Upper lobe of left lung (tissue), 6 donors: Measurements from ENCODE around the gene ADAM19. TPM values are rescaled to one million over a fixed set of nuclear protein-coding genes. Genes with fewer than 3 reads are reported as not detected.
A peak's percentile ranks its signal among the peaks of the same experiment; 100 is the strongest.

Source experiments
- ATAC-seq, 2 donors: fragments of 200-7000 bp; cut with Tn5 transposase; one replicate each; pipeline ENCODE4 v1.9.1; 2022; ENCODE audit warnings: mild to moderate bottlenecking in 2 of 2, moderate library complexity in 2 of 2; ENCODE audit not compliant: low FRiP score in 2 of 2
- DNase-seq, 2 donors: peaks; one replicate each; pipeline ENCODE4 v3.0.0-alpha.2; 2019 to 2020
- H3K27ac ChIP-seq, 4 donors: fragments of 200-600 bp; sonication (generic); one replicate each; pipeline ENCODE4 v1.5.1; 2016 to 2019
- H3K27me3 ChIP-seq, 4 donors: fragments of 200-600 bp; sonication (generic); one replicate each; pipeline ENCODE4 v1.5.1; 2017 to 2019
- H3K36me3 ChIP-seq, 4 donors: fragments of 200-600 bp; sonication (generic); one replicate each; pipeline ENCODE4 v1.5.1; 2016 to 2019
- H3K4me1 ChIP-seq, 4 donors: fragments of 200-600 bp; sonication (generic); one replicate each; pipeline ENCODE4 v1.5.1; 2018 to 2019
- H3K4me3 ChIP-seq, 4 donors: fragments of 200-600 bp; sonication (generic); one replicate each; pipeline ENCODE4 v1.5.1; 2017 to 2019; ENCODE audit warnings: mild to moderate bottlenecking in 2 of 4, moderate library complexity in 1 of 4
- H3K9me3 ChIP-seq, 4 donors: fragments of 200-600 bp; sonication (generic); one replicate each; pipeline ENCODE4 v1.5.1; 2018 to 2019
- EP300 ChIP-seq, 4 donors: sonication (generic); formaldehyde crosslinking; IDR thresholded peaks; one replicate each; pipeline ENCODE4 v1.5.1; 2017; ENCODE audit warnings: antibody characterized with exemption in 4 of 4, control low read depth in 2 of 4
- POLR2A ChIP-seq, 4 donors: fragments of 450-650 bp; IDR thresholded peaks; one replicate each; pipeline ENCODE4 v1.5.1; 2016 to 2017; ENCODE audit warnings: antibody characterized with exemption in 4 of 4, mild to moderate bottlenecking in 2 of 4
- POLR2AphosphoS5 ChIP-seq, 2 donors: sonication (generic); formaldehyde crosslinking; IDR thresholded peaks; one replicate each; pipeline ENCODE4 v1.5.1; 2017; ENCODE audit warnings: antibody characterized with exemption in 2 of 2
- WGBS, 2 donors: methylation state at CpG; one replicate each; pipeline ENCODE4 v1.1.5; 2017 to 2018; 5-methylcytosine and 5-hydroxymethylcytosine counted together
- total RNA-seq, 6 donors: library from RNA; depleted of rRNA in 4 of 6; stranded (reverse); fragments of >200 nt in 4 of 6; gene quantifications; one replicate each; pipeline versions ENCODE4 v1.1.0 to v1.2.1, GENCODE V29; 2016 to 2021
- TF ChIP-seq, protein P1 (sequence below), 6 experiments: fragments of 450-650 bp in 4 of 6; fragments of 200-600 bp in 2 of 6; sonication (generic) in 2 of 6; IDR thresholded peaks; one replicate each; pipeline ENCODE4 v1.5.1; 2016 to 2019; ENCODE audit warnings: antibody characterized with exemption in 6 of 6
- donor health status: DM: no; HTN: no; CAD: no; lungs with moderate emphysema.
- donor health status: DM: no; HTN: yes; CAD: no; lungs with severe emphysema.

Gene ADAM19
- total RNA-seq, 6 donors from 2014 or later, result 5.5 to 17.0 (median 7.1) TPM

DNA sequence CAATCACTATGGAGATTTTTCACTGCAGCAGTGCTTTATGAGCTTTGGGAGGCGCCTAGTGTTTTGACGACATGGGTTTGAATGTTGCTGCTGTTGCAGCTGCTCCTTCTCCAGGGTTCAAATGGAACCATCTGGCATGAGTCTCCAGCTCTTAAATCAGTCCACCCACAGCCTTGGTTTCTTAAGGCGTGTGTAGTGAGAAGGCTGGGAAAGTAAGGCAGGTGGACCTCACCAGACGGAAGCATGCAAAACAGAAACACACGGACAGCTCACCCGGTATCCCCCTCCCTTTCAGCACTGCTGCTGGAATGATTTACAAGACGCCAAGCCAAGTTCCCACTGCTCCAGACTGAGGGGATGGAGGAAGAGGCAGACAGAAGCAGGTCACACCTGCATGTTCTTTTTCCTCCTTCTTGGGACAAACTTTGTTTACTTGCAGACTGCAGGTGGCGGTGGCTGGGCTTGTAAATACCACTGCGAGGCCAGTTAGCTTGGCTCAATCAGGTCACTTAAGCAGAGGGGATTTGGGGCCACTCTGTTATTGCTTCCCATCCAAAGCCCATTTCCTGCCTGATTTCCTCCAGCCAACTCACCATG is 47.4 kb downstream of the ADAM19 start:
- Histone ChIP-seq H3K27ac (peak overlapping the region in 2 of 4 donors; percentile 23 to 35), H3K36me3 (no peaks in the 10 kb centered on the region), H3K27me3 (no peaks in the 10 kb centered on the region), H3K9me3 (no peaks in the 10 kb centered on the region), H3K4me1 (peaks cover 5 to 16% (median 13%) of the 10 kb centered on the region in 4 donors), H3K4me3 (no peak overlapping the region)
- DNase-seq (no peak), ATAC-seq (no peak)
- TF ChIP-seq, protein P1, sequence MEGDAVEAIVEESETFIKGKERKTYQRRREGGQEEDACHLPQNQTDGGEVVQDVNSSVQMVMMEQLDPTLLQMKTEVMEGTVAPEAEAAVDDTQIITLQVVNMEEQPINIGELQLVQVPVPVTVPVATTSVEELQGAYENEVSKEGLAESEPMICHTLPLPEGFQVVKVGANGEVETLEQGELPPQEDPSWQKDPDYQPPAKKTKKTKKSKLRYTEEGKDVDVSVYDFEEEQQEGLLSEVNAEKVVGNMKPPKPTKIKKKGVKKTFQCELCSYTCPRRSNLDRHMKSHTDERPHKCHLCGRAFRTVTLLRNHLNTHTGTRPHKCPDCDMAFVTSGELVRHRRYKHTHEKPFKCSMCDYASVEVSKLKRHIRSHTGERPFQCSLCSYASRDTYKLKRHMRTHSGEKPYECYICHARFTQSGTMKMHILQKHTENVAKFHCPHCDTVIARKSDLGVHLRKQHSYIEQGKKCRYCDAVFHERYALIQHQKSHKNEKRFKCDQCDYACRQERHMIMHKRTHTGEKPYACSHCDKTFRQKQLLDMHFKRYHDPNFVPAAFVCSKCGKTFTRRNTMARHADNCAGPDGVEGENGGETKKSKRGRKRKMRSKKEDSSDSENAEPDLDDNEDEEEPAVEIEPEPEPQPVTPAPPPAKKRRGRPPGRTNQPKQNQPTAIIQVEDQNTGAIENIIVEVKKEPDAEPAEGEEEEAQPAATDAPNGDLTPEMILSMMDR (IDR thresholded peaks at IDR 0.05), result no peak
- TF ChIP-seq POLR2A (IDR thresholded peaks at IDR 0.05) (no peak), POLR2AphosphoS5 (IDR thresholded peaks at IDR 0.05) (no peak), EP300 (IDR thresholded peaks at IDR 0.05) (no peak)
- WGBS, 2 donors, result 45 to 56% methylated on average over 9 of the region's 9 CpGs

- Histone ChIP-seq H3K36me3 (no peaks in the 10 kb centered on the region), H3K9me3 (no peaks in the 10 kb centered on the region), H3K27me3 (no peaks in the 10 kb centered on the region), H3K4me1 (peaks cover 5 to 26% (median 23%) of the 10 kb centered on the region in 4 donors), H3K27ac (no peak overlapping the region), H3K4me3 (no peak overlapping the region)
- TF ChIP-seq POLR2AphosphoS5 (IDR thresholded peaks at IDR 0.05) (no peak), EP300 (IDR thresholded peaks at IDR 0.05) (no peak)
- TF ChIP-seq, protein P1 (IDR thresholded peaks at IDR 0.05), result no peak
- 85 to 91% methylated on average over 4 of the region's 4 CpGs for WGBS, 2 donors
- ATAC-seq (no peak), DNase-seq (no peak)
Measured at GRCh38 chr5:157524887-157525286, 50.7 kb downstream of the ADAM19 start.

GRCh38 chr5:157523976-157524375 is 51.6 kb downstream of the ADAM19 start:
- no peak for ATAC-seq
- Histone ChIP-seq H3K27me3 (no peaks in the 10 kb centered on the region), H3K27ac (peak overlapping the region in 2 of 4 donors; percentile 21 to 35), H3K4me1 (peaks cover 5 to 25% (median 19%) of the 10 kb centered on the region in 4 donors), H3K4me3 (no peak overlapping the region), H3K36me3 (no peaks in the 10 kb centered on the region), H3K9me3 (no peaks in the 10 kb centered on the region)
- TF ChIP-seq POLR2AphosphoS5 (IDR thresholded peaks at IDR 0.05) (no peak), EP300 (IDR thresholded peaks at IDR 0.05) (no peak), POLR2A (IDR thresholded peaks at IDR 0.05) (no peak)
- TF ChIP-seq, protein P1 (IDR thresholded peaks at IDR 0.05), result no peak
- no peak for DNase-seq
- 77 to 82% methylated on average over 3 to 4 of the region's 4 CpGs for WGBS, 2 donors

GRCh38 chr5:157521704-157522029 is 53.9 kb downstream of the ADAM19 start:
- no peak for DNase-seq
- H3K9me3 ChIP-seq, result no peaks in the 10 kb centered on the region
- peaks cover 0 to 21% (median 7%) of the 10 kb centered on the region in 4 donors for H3K4me1 ChIP-seq
- H3K36me3 ChIP-seq, result no peaks in the 10 kb centered on the region
- H3K4me3 ChIP-seq, result no peak overlapping the region
- WGBS, 2 donors, result 80 to 84% methylated on average over 5 of the region's 5 CpGs
- TF ChIP-seq, protein P1 (IDR thresholded peaks at IDR 0.05), result no peak
- no peak for TF ChIP-seq EP300 (IDR thresholded peaks at IDR 0.05)
- no peak for TF ChIP-seq POLR2A (IDR thresholded peaks at IDR 0.05)
- TF ChIP-seq POLR2AphosphoS5 (IDR thresholded peaks at IDR 0.05), result no peak
- peak overlapping the region; percentile 39 to 67 (median 48) for H3K27ac ChIP-seq
- ATAC-seq, result no peak
- no peaks in the 10 kb centered on the region for H3K27me3 ChIP-seq
